ENCODE measurements around the gene TNP2.
A peak's percentile ranks its signal among the peaks of the same experiment; 100 is the strongest.

Gene TNP2

GRCh38 chr16:11276896-11277593, 7.9 kb upstream of the TNP2 start:
- no peak for DNase-seq

- DNase-seq = no peak
Observed at GRCh38 chr16:11276143-11276895, 7.2 kb upstream of the TNP2 start, which contains the start of gene PRM2. Gene PRM2, minus strand, starts transcription at chr16:11276480. Its CDS starts 110 bp downstream, at chr16:11276370.

- DNase-seq = no peak
Observed at GRCh38 chr16:11274964-11275363, 5.8 kb upstream of the TNP2 start.

- no peak for DNase-seq
Observed at GRCh38 chr16:11273721-11274324, 4.7 kb upstream of the TNP2 start.

- DNase-seq = no peak
Observed at GRCh38 chr16:11272921-11273720, 4.0 kb upstream of the TNP2 start, which contains the start of gene PRM3. Gene PRM3, minus strand, starts transcription at chr16:11273629. Its CDS starts 34 bp downstream, at chr16:11273595.

- DNase-seq = no peak
Observed at GRCh38 chr16:11272484-11272883, 3.4 kb upstream of the TNP2 start.

- no peak for DNase-seq
Observed at GRCh38 chr16:11271610-11272009, 2.5 kb upstream of the TNP2 start.

- DNase-seq = no peak
Observed at GRCh38 chr16:11270602-11271162, 1.6 kb upstream of the TNP2 start.

GRCh38 chr16:11265124-11265523, 4.0 kb downstream of the TNP2 start:
- no peak for DNase-seq

GRCh38 chr16:11264155-11264832, 4.8 kb downstream of the TNP2 start:
- no peak for DNase-seq

- DNase-seq = peak in 4 of 6 experiments; percentile 4 to 57 (median 54)
Observed at GRCh38 chr16:11263737-11264136, 5.4 kb downstream of the TNP2 start.

GRCh38 chr16:11262915-11263314, 6.2 kb downstream of the TNP2 start:
- peak in 1 of 6 experiments; percentile 13 for DNase-seq

- no peak for DNase-seq
Observed at GRCh38 chr16:11260596-11260966, 8.5 kb downstream of the TNP2 start.

GRCh38 chr16:11259655-11260595, 9.2 kb downstream of the TNP2 start:
- DNase-seq = no peak

- DNase-seq = peak; percentile 6 to 60 (median 32)
Observed at GRCh38 chr16:11258553-11259492, 10.3 kb downstream of the TNP2 start.

- peak; percentile 15 to 43 (median 30) for DNase-seq
Observed at GRCh38 chr16:11257131-11257938, 11.8 kb downstream of the TNP2 start.

- peak in 4 of 6 experiments; percentile 11 to 49 (median 44) for DNase-seq
Observed at GRCh38 chr16:11256661-11257130, 12.4 kb downstream of the TNP2 start.
